ENCODE results near the gene MKNK2.
"Not testable (repeated sequence)": the region's sequence is repeated elsewhere in the genome, so short reads cannot be mapped to it uniquely, and the experiment has no call there.

MKNK2 gene

GRCh38 chr19:2044709-2045500, 6.1 kb downstream of the MKNK2 start:
- in situ Hi-C loops (cut with MboI; ENCODE audit: low sequenced_read_pairs): no loop called here

GRCh38 chr19:2043961-2044708, 6.9 kb downstream of the MKNK2 start:
- in situ Hi-C loops (cut with MboI; ENCODE audit: low sequenced_read_pairs): no loop called here

- in situ Hi-C loops (cut with MboI; ENCODE audit: low sequenced_read_pairs): no loop called here
These were observed 7.8 kb downstream of the MKNK2 start for GRCh38 chr19:2043251-2043641.

- in situ Hi-C loops (cut with MboI; ENCODE audit: low sequenced_read_pairs): no loop called here
These were observed 8.4 kb downstream of the MKNK2 start for GRCh38 chr19:2042485-2043250.

GRCh38 chr19:2041683-2042484, 9.2 kb downstream of the MKNK2 start:
- in situ Hi-C loops (cut with MboI; ENCODE audit: low sequenced_read_pairs): no loop called here

GRCh38 chr19:2041433-2041682, 9.7 kb downstream of the MKNK2 start:
- in situ Hi-C loops (cut with MboI; ENCODE audit: low sequenced_read_pairs): no loop called here

- in situ Hi-C loops (cut with MboI; ENCODE audit: low sequenced_read_pairs): no loop called here
These were observed 10.2 kb downstream of the MKNK2 start for GRCh38 chr19:2040647-2041432.

GRCh38 chr19:2039959-2040646, 10.9 kb downstream of the MKNK2 start:
- in situ Hi-C loops (cut with MboI; ENCODE audit: low sequenced_read_pairs): no loop called here

GRCh38 chr19:2039089-2039958, 11.7 kb downstream of the MKNK2 start:
- in situ Hi-C loops (cut with MboI; ENCODE audit: low sequenced_read_pairs): no loop called here

- in situ Hi-C loops (cut with MboI; ENCODE audit: low sequenced_read_pairs): no loop called here
These were observed 12.6 kb downstream of the MKNK2 start for GRCh38 chr19:2038284-2039088.

- in situ Hi-C loops (cut with MboI; ENCODE audit: low sequenced_read_pairs): no loop called here
These were observed 13.3 kb downstream of the MKNK2 start for GRCh38 chr19:2037651-2038255.

- in situ Hi-C loops (cut with MboI; ENCODE audit: low sequenced_read_pairs): no loop called here
These were observed 14.6 kb downstream of the MKNK2 start for GRCh38 chr19:2036424-2036823.

GRCh38 chr19:2035590-2035991, 15.5 kb downstream of the MKNK2 start:
- in situ Hi-C loops (cut with MboI; ENCODE audit: low sequenced_read_pairs): no loop called here

GRCh38 chr19:2034729-2035589, 16.1 kb downstream of the MKNK2 start:
- in situ Hi-C loops (cut with MboI; ENCODE audit: low sequenced_read_pairs): no loop called here

GRCh38 chr19:2034253-2034652, 16.8 kb downstream of the MKNK2 start:
- in situ Hi-C loops (cut with MboI; ENCODE audit: low sequenced_read_pairs): not testable (repeated sequence)

- in situ Hi-C loops (cut with MboI; ENCODE audit: low sequenced_read_pairs): no loop called here
These were observed 17.3 kb downstream of the MKNK2 start for GRCh38 chr19:2033825-2034159.

Data from hTERT RPE-1 (cell line).